Osteoblast (primary cell): ENCODE data around the gene RHBDD1. TPM values are rescaled to one million over a fixed set of nuclear protein-coding genes. Genes with fewer than 3 reads are reported as not detected.

Source experiments
- DNase-seq: peaks from one replicate; pipeline ENCODE4 v3.0.0; 2011; ENCODE audit warnings: low spot score, mixed read lengths; ENCODE audit not compliant: insufficient read length; ENCODE audit errors: missing footprints
- H2AFZ ChIP-seq: 2 replicates; pipeline ENCODE4 v1.6.0; 2011; ENCODE audit warnings: mild to moderate bottlenecking, low read length
- H3K27ac ChIP-seq: 2 replicates; pipeline ENCODE4 v1.5.1; 2011; ENCODE audit warnings: mild to moderate bottlenecking, low read depth, low read length, moderate library complexity
- H3K27me3 ChIP-seq: 2 replicates; pipeline ENCODE4 v1.6.0; 2012; ENCODE audit warnings: mild to moderate bottlenecking, control low read depth, inconsistent platforms, low read length, moderate library complexity; ENCODE audit not compliant: insufficient read depth
- H3K36me3 ChIP-seq: 2 replicates; pipeline ENCODE4 v1.5.1; 2011; ENCODE audit warnings: mild to moderate bottlenecking, low read length, control low read depth, moderate library complexity; ENCODE audit not compliant: insufficient read depth
- H3K4me1 ChIP-seq: 2 replicates; pipeline ENCODE4 v1.5.1; 2011; ENCODE audit warnings: mild to moderate bottlenecking, low read length, control low read depth, moderate library complexity; ENCODE audit not compliant: insufficient read depth
- H3K4me2 ChIP-seq: 2 replicates; pipeline ENCODE4 v1.6.0; 2011; ENCODE audit warnings: mild to moderate bottlenecking, low read length; ENCODE audit not compliant: insufficient read depth
- H3K4me3 ChIP-seq: fragments of 200-600 bp; sonication (generic); 3 replicates; pipeline ENCODE4 v1.5.1; 2012; ENCODE audit warnings: mild to moderate bottlenecking, low read length, inconsistent platforms; ENCODE audit not compliant: insufficient read depth
- H3K79me2 ChIP-seq: 2 replicates; pipeline ENCODE4 v1.6.0; 2012; ENCODE audit warnings: mild to moderate bottlenecking, low read length, control low read depth, inconsistent platforms; ENCODE audit not compliant: insufficient read depth
- H3K9me3 ChIP-seq: 2 replicates; pipeline ENCODE4 v1.5.1; 2011; ENCODE audit warnings: low read depth, low read length, control low read depth
- H4K20me1 ChIP-seq: 2 replicates; pipeline ENCODE4 v1.6.0; 2012; ENCODE audit warnings: mild to moderate bottlenecking, low read length, control low read depth; ENCODE audit not compliant: insufficient read depth
- total RNA-seq: library from RNA; depleted of rRNA; stranded (reverse); fragments of >200 nt; gene quantifications from 2 replicates; pipeline ENCODE4 v1.2.3, GENCODE V29; 2012
- TF ChIP-seq, protein P1 (sequence below): IDR thresholded peaks from 2 replicates; pipeline ENCODE4 v1.5.1; 2011; ENCODE audit warnings: mild to moderate bottlenecking, low read depth, low read length, moderate library complexity; ENCODE audit errors: extremely low read depth

RHBDD1 gene
- total RNA-seq, 1 donor, result 25.3 TPM

- no peak for DNase-seq
- H4K20me1 ChIP-seq, result peaks cover 6% of the 10 kb centered on the region
- H3K79me2 ChIP-seq, result peaks cover 96% of the 10 kb centered on the region
- peak overlapping the region; percentile 80 for H3K4me2 ChIP-seq
- H3K27ac ChIP-seq, result peak overlapping the region; percentile 93
- H3K27me3 ChIP-seq, result no peaks in the 10 kb centered on the region
- H3K9me3 ChIP-seq, result no peaks in the 10 kb centered on the region
- peaks cover 48% of the 10 kb centered on the region for H3K4me1 ChIP-seq
- peaks cover 22% of the 10 kb centered on the region for H3K36me3 ChIP-seq
- TF ChIP-seq, protein P1, sequence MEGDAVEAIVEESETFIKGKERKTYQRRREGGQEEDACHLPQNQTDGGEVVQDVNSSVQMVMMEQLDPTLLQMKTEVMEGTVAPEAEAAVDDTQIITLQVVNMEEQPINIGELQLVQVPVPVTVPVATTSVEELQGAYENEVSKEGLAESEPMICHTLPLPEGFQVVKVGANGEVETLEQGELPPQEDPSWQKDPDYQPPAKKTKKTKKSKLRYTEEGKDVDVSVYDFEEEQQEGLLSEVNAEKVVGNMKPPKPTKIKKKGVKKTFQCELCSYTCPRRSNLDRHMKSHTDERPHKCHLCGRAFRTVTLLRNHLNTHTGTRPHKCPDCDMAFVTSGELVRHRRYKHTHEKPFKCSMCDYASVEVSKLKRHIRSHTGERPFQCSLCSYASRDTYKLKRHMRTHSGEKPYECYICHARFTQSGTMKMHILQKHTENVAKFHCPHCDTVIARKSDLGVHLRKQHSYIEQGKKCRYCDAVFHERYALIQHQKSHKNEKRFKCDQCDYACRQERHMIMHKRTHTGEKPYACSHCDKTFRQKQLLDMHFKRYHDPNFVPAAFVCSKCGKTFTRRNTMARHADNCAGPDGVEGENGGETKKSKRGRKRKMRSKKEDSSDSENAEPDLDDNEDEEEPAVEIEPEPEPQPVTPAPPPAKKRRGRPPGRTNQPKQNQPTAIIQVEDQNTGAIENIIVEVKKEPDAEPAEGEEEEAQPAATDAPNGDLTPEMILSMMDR, result no peak
- H3K4me3 ChIP-seq, result peak overlapping the region; percentile 93
- H2AFZ ChIP-seq, result no peak overlapping the region
Observed at GRCh38 chr2:226790431-226790830, 45.4 kb upstream of the RHBDD1 start.

- Histone ChIP-seq H3K36me3 (peaks cover 27% of the 10 kb centered on the region), H3K9me3 (no peaks in the 10 kb centered on the region), H3K4me2 (peak overlapping the region; percentile 80), H3K27ac (peak overlapping the region; percentile 93), H2AFZ (peak overlapping the region; percentile 49), H3K4me1 (peaks cover 54% of the 10 kb centered on the region), H3K79me2 (peaks cover 99% of the 10 kb centered on the region), H4K20me1 (peaks cover 12% of the 10 kb centered on the region), H3K27me3 (no peaks in the 10 kb centered on the region), H3K4me3 (peak overlapping the region; percentile 93)
- peak; percentile 90 for DNase-seq
- TF ChIP-seq, protein P1, result no peak
Observed at GRCh38 chr2:226791056-226791486, 44.8 kb upstream of the RHBDD1 start.

DNA sequence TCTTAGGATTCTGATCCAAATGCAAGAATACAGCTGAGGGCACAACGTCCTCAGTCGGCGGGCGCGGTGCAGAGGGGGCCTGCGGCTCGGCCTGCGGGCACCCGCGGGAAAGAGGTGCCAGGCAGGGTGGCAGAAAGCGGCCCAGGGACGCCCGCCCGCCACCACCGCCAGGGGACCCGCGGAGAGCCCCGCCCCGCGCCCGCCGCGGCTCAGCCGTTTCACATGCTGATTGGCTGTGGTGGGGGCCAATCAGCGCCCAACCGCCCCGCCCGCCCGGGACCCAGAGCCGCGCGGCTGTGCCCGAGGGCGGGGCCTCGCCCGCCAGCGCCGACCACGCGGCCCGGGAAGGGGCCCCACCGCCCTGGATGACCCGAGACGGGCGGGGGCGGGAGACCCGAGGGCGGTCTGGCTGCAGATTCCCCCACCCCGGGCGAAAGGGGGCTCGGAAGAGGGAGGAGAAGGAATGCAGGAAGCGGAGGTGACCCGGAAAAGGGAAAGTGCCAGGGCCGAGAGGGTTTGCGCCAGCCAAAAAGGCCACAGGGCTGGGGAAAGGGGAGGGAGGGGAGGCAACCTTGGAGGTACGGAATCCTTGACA, 44.3 kb upstream of the RHBDD1 start:
- Histone ChIP-seq H3K27me3 (no peaks in the 10 kb centered on the region), H2AFZ (peak overlapping the region; percentile 49), H4K20me1 (peaks cover 17% of the 10 kb centered on the region), H3K27ac (peak overlapping the region; percentile 93), H3K4me1 (peaks cover 59% of the 10 kb centered on the region), H3K4me3 (peak overlapping the region; percentile 93), H3K79me2 (peaks cover 99% of the 10 kb centered on the region), H3K9me3 (no peaks in the 10 kb centered on the region), H3K36me3 (peaks cover 32% of the 10 kb centered on the region), H3K4me2 (peak overlapping the region; percentile 83)
- TF ChIP-seq, protein P1, result no peak
- DNase-seq, result peak; percentile 99

GRCh38 chr2:226792155-226792881, 43.5 kb upstream of the RHBDD1 start:
- peaks cover 63% of the 10 kb centered on the region for H3K4me1 ChIP-seq
- peaks cover 21% of the 10 kb centered on the region for H4K20me1 ChIP-seq
- TF ChIP-seq, protein P1, result no peak
- H3K4me2 ChIP-seq, result peak overlapping the region; percentile 83
- H2AFZ ChIP-seq, result no peak overlapping the region
- H3K9me3 ChIP-seq, result no peaks in the 10 kb centered on the region
- H3K27me3 ChIP-seq, result no peaks in the 10 kb centered on the region
- H3K27ac ChIP-seq, result peak overlapping the region; percentile 93
- DNase-seq, result peak; percentile 85
- peak overlapping the region; percentile 93 for H3K4me3 ChIP-seq
- H3K79me2 ChIP-seq, result peaks cover 99% of the 10 kb centered on the region
- peaks cover 38% of the 10 kb centered on the region for H3K36me3 ChIP-seq
